GM19324 (cell line): ENCODE measurements around the gene GPD2.

Experiments
- ATAC-seq: cut with Tn5 transposase; IDR thresholded peaks from one replicate; pipeline ENCODE4 v1.9.1; 2021; ENCODE audit warnings: mild to moderate bottlenecking, moderate library complexity; ENCODE audit not compliant: unreplicated experiment, low FRiP score

Gene GPD2

GRCh38 chr2:156435718-156436496, at the start of gene GPD2:
Gene GPD2 (plus strand): TSS chr2:156436379. CDS start chr2:156476106, 39,727 bp downstream.
- ATAC-seq: peak; percentile 54

GRCh38 chr2:156394033-156394741, 42.0 kb upstream of the GPD2 start:
- no peak for ATAC-seq

DNA sequence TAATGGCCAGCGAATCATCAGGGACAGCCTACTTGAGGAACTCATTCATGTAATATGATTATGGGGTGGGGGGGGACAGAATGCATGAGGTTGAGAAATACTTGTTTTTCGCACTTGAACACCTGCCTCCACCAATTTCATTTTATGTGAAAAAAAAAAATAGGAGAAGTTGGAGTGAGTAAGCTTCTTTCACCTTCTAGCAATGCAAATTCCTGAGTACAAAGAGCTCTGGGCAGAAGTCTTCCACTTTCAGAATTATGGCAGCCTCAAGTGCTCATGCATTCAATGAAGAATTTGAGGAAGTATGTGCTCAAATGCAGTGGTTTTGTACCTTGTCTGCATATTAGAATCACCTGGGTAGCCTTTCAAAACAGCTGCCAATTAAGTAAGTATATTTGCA, 40.1 kb upstream of the GPD2 start:
- ATAC-seq: peak; percentile 53

DNA sequence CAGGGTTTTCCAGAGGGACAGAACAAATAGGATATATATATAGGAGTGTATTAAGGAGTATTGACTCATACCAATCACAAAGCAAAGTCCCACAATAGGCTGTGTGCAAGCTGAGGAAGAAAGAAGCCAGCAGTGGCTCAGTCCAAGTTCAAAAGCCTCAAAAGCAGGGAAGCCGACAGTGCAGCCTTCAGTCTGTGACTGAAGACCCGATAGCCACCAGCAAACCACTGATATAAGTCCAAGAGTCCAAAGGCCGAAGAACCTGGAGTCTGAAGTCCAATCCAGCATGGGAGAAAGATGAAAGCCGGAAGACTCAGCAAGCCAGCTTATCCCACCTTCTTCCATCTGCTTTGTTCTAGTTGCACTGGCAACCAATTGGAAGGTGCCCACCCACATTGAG, 39.0 kb upstream of the GPD2 start:
- ATAC-seq: no peak

GRCh38 chr2:156398176-156398575, 38.0 kb upstream of the GPD2 start:
- no peak for ATAC-seq

DNA sequence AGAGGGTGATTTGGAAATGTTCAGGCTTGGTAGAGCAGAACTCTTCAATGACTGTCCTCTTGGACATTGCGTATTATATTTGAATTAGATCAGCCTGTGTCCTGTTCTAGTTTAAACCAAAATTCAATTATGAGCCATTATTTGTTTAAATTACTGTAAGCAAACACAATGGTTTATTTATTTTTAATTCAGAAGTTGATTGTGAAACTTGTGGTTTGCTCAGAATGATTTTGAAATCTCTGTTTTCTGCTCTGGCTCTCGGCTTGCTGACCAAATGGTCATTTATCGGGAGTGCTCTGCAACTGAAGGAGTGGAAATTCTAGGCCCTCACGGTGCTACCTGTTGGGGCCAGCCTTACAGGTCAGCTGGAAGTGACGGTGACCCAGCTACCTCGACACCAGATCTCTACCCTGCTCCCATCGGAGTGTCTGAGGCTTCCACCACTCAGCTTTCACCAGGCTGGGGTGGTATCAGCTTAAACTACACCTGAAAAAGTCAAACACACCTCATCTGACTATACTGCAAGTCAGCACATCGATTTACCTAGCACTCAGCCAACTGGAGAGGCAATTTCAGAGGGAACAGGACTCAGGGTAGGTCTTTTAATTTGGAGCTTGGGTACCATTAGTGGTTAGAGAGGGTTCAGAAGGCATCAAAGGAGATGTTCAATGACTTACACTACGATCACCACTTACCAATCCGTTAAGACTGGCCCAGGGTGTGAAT, 36.8 kb upstream of the GPD2 start:
- no peak for ATAC-seq

DNA sequence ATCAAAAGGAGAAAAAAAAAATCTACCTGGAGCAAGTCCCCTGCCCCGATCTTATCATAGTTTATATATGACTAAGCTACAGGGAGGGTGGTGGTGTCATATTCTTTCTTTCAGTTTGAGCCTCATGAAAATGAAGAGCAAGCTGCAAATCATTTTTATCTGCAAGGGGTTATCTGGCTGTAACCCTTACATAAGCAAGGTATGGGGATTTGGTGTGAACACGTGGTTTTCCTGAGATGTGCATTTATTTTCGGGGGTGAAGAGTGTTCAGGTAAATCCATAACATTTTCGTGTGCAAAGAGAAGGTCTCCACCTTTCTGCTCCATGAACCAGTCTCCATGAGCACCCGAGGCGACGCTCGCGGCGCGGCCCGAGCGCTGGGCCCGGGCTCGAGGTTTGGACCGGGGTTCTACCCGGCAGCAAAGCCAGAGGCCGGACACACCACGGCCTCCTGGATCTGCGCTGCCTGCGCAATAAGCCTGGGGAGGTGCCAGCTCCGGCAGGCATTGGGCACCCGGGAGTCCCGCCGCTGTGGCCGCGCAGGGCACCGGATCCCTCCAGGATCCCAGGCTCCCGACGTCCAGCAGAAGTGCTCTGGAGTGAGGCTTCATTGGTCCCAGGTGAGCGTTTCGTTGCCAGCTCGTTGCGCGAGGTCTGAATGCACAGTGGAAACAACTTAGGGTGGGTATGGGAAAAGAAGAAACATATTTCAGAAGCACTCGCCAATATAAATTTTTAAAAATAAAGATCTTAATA, 36.1 kb upstream of the GPD2 start:
- ATAC-seq: peak; percentile 40

- ATAC-seq: peak; percentile 76
Measured at GRCh38 chr2:156400706-156401678, 35.2 kb upstream of the GPD2 start.

DNA sequence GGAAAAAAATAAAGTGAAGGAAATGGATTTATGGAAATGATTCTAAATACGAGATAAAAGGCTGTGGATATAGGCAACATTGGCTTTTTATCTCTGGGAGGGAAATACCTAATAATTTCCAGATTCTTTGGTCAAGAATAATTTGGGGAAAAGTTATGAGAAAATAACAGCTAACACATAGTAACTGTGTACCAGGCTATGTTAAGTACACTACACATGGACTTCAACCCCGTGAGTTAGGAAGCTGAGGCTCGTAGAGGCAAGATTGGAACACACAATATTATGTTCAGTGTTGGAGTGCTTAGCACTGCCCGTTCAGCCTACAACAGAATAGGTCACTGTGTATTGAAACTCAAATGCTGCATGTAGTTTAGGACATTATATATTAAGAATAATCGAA, 34.3 kb upstream of the GPD2 start:
- no peak for ATAC-seq

GRCh38 chr2:156405586-156405985, 30.6 kb upstream of the GPD2 start:
- no peak for ATAC-seq

- ATAC-seq: no peak
Measured at GRCh38 chr2:156411835-156412234, 24.3 kb upstream of the GPD2 start.

DNA sequence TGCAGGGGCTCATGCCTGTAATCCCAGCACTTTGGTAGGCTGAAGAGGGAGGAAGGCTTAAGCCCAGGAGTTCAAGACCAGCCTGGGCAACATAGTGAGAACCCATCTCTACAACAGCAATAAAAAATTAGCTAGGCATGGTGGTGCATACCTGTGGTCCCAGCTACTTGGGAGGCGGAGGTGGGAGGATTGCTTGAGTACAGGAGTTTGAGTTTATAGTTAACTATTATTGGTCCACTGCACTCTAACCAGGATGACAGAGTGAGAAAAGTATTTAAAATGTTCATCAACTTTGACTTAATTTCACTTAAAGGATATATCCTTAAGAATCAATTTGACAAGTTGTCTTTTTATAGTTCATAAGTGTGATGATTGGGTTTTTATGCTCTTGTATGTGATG, 14.3 kb upstream of the GPD2 start:
- no peak for ATAC-seq

DNA sequence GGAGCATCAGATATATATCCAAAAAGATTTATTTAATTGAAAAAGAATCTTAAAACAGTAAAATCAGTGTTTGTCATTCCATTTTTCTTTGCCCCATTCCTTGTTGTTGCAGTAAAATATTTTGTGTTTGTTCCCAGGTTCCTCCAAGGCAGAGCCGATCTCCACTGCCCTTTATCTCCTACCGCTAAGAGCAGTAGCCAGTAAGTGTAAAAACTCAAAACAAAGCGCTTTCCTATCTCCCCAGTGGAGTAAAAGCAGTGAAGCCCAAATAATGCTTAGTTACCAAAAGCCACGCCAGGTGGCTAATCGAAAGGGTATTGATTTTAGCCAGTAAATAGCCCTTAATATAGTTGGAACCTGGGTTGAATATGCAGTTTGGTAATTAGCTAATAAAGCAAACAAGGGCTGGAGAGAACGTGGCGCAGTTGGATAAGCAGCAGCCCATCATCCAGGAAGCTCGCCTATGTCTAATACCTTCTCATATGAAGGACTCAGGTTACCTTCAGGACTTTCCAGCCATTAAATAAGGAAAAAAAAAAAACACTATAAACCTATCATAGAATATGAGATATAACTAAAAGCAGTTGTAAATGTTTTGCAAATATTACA, 12.4 kb upstream of the GPD2 start:
- ATAC-seq: no peak

DNA sequence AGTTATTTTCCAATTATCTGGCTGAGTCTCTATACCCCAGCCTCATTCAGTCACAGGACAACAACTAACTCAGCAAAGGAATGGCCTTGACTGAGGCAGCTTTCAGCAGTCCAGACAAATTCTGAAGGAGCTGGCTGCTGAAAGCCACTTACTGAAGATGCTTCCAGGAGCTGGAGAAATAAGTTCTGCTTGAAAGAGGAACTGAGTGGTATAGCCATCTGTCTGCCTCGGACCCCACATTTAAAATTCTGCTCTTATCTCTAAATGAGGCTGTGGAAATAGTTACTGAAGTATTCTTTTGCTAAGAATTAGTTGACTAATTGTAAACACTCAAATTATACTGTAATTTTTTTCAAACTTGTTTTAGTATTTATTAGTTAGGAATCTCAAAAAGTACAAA, 9.1 kb upstream of the GPD2 start:
- no peak for ATAC-seq

DNA sequence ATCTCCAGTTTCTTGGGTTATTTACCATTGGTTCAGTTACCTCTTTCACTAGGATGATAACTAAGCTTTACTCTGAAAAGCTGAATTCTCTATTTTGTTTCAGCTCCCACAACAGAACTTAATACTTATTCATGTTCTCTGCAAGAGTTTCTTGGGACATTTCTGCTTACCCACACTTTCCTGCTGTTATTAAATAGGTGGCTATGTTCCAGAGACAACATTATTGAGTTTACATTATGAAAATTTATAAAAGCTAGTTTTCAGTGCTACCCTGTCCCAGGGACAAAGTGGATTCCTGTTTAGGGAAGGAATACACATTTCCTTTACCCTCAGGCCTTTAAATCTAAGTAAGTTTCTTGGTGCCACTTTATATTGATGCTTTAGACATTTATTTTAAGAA, 7.0 kb upstream of the GPD2 start:
- ATAC-seq: no peak

GRCh38 chr2:156430236-156430979, 5.8 kb upstream of the GPD2 start:
- peak; percentile 16 for ATAC-seq

DNA sequence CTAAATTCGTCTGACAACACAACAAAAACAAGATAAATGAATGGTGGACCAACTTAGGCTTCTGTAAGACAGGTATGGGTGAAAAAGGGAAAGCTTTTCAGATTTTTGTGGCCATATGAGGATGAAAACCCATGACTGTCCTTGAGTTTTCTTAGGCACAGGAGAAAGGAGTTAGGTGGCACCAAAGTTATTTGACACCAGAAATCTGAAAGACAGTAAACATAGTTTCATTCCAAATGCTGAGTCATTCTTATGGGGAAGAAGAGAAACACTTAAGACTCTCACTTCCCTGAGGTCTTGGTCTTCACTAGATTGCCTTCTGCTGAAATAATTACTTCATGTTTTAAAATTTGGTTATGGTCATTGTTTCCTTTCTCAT, 5.2 kb upstream of the GPD2 start:
- peak; percentile 68 for ATAC-seq

DNA sequence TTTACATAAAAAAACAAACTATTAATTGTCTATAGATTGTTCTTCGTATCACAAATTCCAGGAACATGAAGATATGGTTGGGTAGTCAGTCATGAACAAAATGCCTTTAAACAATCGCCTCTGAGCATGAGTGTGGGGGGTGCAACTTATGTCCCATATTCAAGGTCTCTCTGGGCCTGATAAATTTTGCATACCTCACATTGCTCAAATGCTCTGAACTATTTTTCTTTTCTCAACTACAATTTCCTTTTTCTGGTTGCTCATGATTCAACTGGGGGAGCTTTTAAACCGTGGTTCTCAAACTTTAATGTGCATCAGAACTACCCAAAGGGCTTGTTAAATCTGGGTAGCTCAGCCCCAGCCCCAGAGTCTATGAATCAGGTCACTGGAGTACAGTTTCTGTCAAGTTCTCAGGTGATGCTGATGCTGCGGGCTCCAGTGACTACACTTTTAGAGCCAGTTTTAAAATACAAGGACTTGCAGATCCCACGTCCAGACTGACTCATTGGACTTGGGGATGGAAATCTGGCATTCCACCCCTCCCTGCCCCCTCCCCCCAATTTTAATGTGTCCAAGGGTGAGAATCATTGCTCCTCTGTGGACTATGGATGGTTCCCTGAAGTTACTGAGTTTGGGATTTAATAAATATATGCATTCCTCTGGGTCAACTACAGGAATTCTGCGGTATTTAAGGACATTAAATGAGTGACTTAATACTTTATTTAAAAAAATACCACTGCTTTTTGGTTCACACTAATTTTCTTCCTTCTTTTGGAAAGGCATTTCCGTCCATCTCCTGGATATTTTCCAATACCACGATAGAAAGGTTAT, 1.5 kb upstream of the GPD2 start:
- no peak for ATAC-seq
